ENCODE data around the gene TMPRSS6.

GRCh38 chr22:37115032-37115431, 5.5 kb upstream of the TMPRSS6 start:
- TF ChIP-seq TAF1 (IDR thresholded peaks at IDR 0.05; ENCODE audit: borderline replicate concordance, insufficient read depth, low read length) (no peak), REST (IDR thresholded peaks at IDR 0.05; ENCODE audit: insufficient read depth in 1 of 2, low read depth in 2 of 2, low read length in 2 of 2) (no peak), SIN3A (IDR thresholded peaks at IDR 0.05; ENCODE audit: borderline replicate concordance, insufficient read depth, low read length) (no peak)
